H4 (cell line): ENCODE data around the gene DDAH1. TPM values are rescaled to one million over a fixed set of nuclear protein-coding genes. Genes with fewer than 3 reads are reported as not detected.
"Not testable (repeated sequence)": the region's sequence is repeated elsewhere in the genome, so short reads cannot be mapped to it uniquely, and the experiment has no call there.

ENCODE experiments used
- DNase-seq: peaks from one replicate; pipeline ENCODE4 v3.0.0-alpha.2; 2015; ENCODE audit warnings: low spot score
- total RNA-seq: library from RNA; depleted of rRNA; stranded (reverse); fragments of >200 nt; shearing (Covaris generic); gene quantifications from 2 replicates; pipeline ENCODE4 v1.2.3, GENCODE V29; 2014

Gene DDAH1
- total RNA-seq, 1 experiment from 2014 or later = 6.1 TPM

- DNase-seq = not testable (repeated sequence)
These were observed 5.2 kb upstream of the DDAH1 start for GRCh38 chr1:85470130-85470529.

- DNase-seq = no peak
These were observed 3.1 kb upstream of the DDAH1 start for GRCh38 chr1:85467929-85468540.

- DNase-seq = no peak
These were observed 2.1 kb upstream of the DDAH1 start for GRCh38 chr1:85467036-85467435.

GRCh38 chr1:85465786-85466134 lies 801 bp upstream of the DDAH1 start:
- no peak for DNase-seq

GRCh38 chr1:85464497-85465098 lies 361 bp downstream of the DDAH1 start:
- peak; percentile 9 for DNase-seq

- DNase-seq = no peak
These were observed 1.0 kb downstream of the DDAH1 start for GRCh38 chr1:85463731-85464496.

- no peak for DNase-seq
These were observed 1.9 kb downstream of the DDAH1 start for GRCh38 chr1:85462931-85463649.

- no peak for DNase-seq
These were observed 3.6 kb downstream of the DDAH1 start for GRCh38 chr1:85461216-85461918.

GRCh38 chr1:85460555-85461088 lies 4.3 kb downstream of the DDAH1 start:
- DNase-seq = no peak

- no peak for DNase-seq
These were observed 5.7 kb downstream of the DDAH1 start for GRCh38 chr1:85459290-85459689.

- DNase-seq = no peak
These were observed 10.7 kb downstream of the DDAH1 start for GRCh38 chr1:85454214-85454613.

- DNase-seq = no peak
These were observed 11.2 kb downstream of the DDAH1 start for GRCh38 chr1:85453640-85454194.

- DNase-seq = no peak
These were observed 12.0 kb downstream of the DDAH1 start for GRCh38 chr1:85452948-85453347.

- no peak for DNase-seq
These were observed 13.6 kb downstream of the DDAH1 start for GRCh38 chr1:85451236-85451830.

- DNase-seq = no peak
These were observed 14.1 kb downstream of the DDAH1 start for GRCh38 chr1:85450832-85451231.

GRCh38 chr1:85449356-85449755 lies 15.6 kb downstream of the DDAH1 start:
- no peak for DNase-seq

GRCh38 chr1:85448358-85448757 lies 16.6 kb downstream of the DDAH1 start:
- no peak for DNase-seq

- DNase-seq = no peak
These were observed 17.7 kb downstream of the DDAH1 start for GRCh38 chr1:85447006-85447943.

- DNase-seq = no peak
These were observed 19.1 kb downstream of the DDAH1 start for GRCh38 chr1:85445906-85446305.

- no peak for DNase-seq
These were observed 20.6 kb downstream of the DDAH1 start for GRCh38 chr1:85444381-85444780.
